Measurements from ENCODE around the gene MARCHF3.
"Not testable (repeated sequence)": the region's sequence is repeated elsewhere in the genome, so short reads cannot be mapped to it uniquely, and the experiment has no call there.

DNA sequence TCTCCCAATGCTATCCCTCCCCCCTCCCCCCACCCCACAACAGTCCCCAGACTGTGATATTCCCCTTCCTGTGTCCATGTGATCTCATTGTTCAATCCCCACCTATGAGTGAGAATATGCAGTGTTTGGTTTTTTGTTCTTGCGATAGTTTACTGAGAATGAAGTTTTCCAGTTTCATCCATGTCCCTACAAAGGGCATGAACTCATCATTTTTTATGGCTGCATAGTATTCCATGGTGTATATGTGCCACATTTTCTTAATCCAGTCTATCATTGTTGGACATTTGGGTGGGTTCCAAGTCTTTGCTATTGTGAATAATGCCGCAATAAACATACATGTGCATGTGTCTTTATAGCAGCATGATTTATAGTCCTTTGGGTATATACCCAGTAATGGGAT, 139.9 kb downstream of the MARCHF3 start:
- TF ChIP-seq POLR2A (IDR thresholded peaks at IDR 0.05; ENCODE audit: low read depth, low read length); POLR2AphosphoS5 (IDR thresholded peaks at IDR 0.05; ENCODE audit: low read depth, low read length); TAF1 (IDR thresholded peaks at IDR 0.05; ENCODE audit: borderline replicate concordance, low read depth, low read length): not testable (repeated sequence)

All from GM12892 (cell line).